NCI-H2081 treated with DMSO at 0.1 percent for 48 hours (cell line): ENCODE data around the gene C9orf50.
"Not testable (repeated sequence)": the region's sequence is repeated elsewhere in the genome, so short reads cannot be mapped to it uniquely, and the experiment has no call there.

Experiments
- DNase-seq: peaks from one replicate; lab custom pipeline; 2025; lab: John Stamatoyannopoulos, UW

C9orf50 gene

GRCh38 chr9:129620669-129621295 lies at the start of gene C9orf50:
Gene C9orf50 (minus strand): TSS chr9:129621101. CDS start chr9:129620574, 527 bp downstream.
- DNase-seq = no peak

GRCh38 chr9:129669946-129670345 lies 49.0 kb upstream of the C9orf50 start:
- DNase-seq = no peak

GRCh38 chr9:129669141-129669718 lies 48.3 kb upstream of the C9orf50 start:
- DNase-seq = no peak

GRCh38 chr9:129667850-129668249 lies 46.9 kb upstream of the C9orf50 start:
- no peak for DNase-seq

GRCh38 chr9:129667378-129667777 lies 46.5 kb upstream of the C9orf50 start:
- DNase-seq = no peak

GRCh38 chr9:129666575-129666974 lies 45.7 kb upstream of the C9orf50 start:
- no peak for DNase-seq

- DNase-seq = no peak
Measured at GRCh38 chr9:129665814-129666520, 45.1 kb upstream of the C9orf50 start.

GRCh38 chr9:129665389-129665775 lies 44.5 kb upstream of the C9orf50 start, which contains the start of gene PRRX2:
Gene PRRX2 (plus strand): TSS chr9:129665647. CDS start chr9:129665868, 221 bp downstream.
- DNase-seq = no peak

GRCh38 chr9:129664746-129665388 lies 44.0 kb upstream of the C9orf50 start:
- DNase-seq = no peak

- DNase-seq = not testable (repeated sequence)
Measured at GRCh38 chr9:129662239-129662638, 41.3 kb upstream of the C9orf50 start.

- no peak for DNase-seq
Measured at GRCh38 chr9:129661029-129661428, 40.1 kb upstream of the C9orf50 start.

GRCh38 chr9:129656795-129657390 lies 36.0 kb upstream of the C9orf50 start:
- DNase-seq = no peak

GRCh38 chr9:129655696-129656095 lies 34.8 kb upstream of the C9orf50 start:
- no peak for DNase-seq

- no peak for DNase-seq
Measured at GRCh38 chr9:129655154-129655553, 34.3 kb upstream of the C9orf50 start.

- DNase-seq = no peak
Measured at GRCh38 chr9:129654554-129655040, 33.7 kb upstream of the C9orf50 start.

GRCh38 chr9:129653823-129654553 lies 33.1 kb upstream of the C9orf50 start:
- DNase-seq = no peak

- DNase-seq = no peak
Measured at GRCh38 chr9:129650680-129651235, 29.9 kb upstream of the C9orf50 start.

GRCh38 chr9:129649726-129650679 lies 29.1 kb upstream of the C9orf50 start:
- no peak for DNase-seq

GRCh38 chr9:129648764-129649115 lies 27.8 kb upstream of the C9orf50 start:
- DNase-seq = no peak
